ENCODE results near the gene SPTB.

SPTB gene

DNA sequence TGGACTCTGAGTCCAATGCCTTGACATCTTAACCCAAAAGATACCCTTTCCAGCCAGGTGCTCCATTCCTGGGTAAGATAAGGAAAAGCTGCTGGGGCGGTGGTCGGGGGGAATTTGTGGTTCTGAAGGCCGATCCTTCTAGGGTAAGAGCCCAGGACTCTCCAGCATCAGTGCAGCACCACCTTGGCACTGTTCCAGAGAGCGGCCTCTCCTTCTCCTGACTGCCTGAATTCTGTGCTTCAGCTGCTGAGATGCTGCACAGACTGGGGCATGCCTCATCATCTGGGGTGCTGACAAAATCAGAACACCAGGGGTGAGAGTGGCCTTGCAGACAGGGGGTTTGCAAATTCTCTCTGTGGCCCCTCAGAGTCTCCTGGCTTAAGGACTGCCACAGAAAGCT is 87.5 kb downstream of the SPTB start:
- FAIRE-seq = no peak
- no peak for TF ChIP-seq TAF1 (IDR thresholded peaks at IDR 0.05; ENCODE audit: low read depth, low read length)
- no peak for TF ChIP-seq PAX5 (IDR thresholded peaks at IDR 0.05; ENCODE audit: insufficient read depth, low read length, severe bottlenecking)
- no peak for TF ChIP-seq POU2F2 (IDR thresholded peaks at IDR 0.05; ENCODE audit: low read depth, low read length)
- TF ChIP-seq POLR2A (IDR thresholded peaks at IDR 0.05; ENCODE audit: low read depth, low read length) = no peak
- no peak for TF ChIP-seq POLR2AphosphoS5 (IDR thresholded peaks at IDR 0.05; ENCODE audit: low read depth, low read length)
- TF ChIP-seq SPI1 (IDR thresholded peaks at IDR 0.05; ENCODE audit: low read depth, low read length) = no peak
- DNase-seq (ENCODE audit: insufficient read length, low spot score) = no peak

DNA sequence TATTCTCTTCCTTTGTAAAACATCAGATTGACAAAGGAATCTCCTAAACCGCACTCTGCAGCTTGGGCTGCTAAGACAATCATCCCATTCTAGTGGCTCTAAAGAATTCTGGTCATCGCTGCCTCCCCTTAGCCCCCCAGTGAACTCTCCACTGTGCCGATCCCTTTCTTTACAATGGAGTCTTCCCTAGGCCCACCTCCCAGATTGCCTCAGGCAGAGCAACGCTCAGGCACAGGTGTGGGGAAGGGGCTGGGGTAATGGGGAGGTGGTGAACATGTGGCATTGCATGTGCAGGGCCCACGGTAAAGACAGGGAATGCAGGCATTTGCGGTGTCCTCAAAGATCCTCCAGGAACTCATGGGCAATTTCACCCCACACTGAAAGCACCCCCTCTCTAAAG is 89.2 kb downstream of the SPTB start:
- FAIRE-seq = no peak

DNA sequence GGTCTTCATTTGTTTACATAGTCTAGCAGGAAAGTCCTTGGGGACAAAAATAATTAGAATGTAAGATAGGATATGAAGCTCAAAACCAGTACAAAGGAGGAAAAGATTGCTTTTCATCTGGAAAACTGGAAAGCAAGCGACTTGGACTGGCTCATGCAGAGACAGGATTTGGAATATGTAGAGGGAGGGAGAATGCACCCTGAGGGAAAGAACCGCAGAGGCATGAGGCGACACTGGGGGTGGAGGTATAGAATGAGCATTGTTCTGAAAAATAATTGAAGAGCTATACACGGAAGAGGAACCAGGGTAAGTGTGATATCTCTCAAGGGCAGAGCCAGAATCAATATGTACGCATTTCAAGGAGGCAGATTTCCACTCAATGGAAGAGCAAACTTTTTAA is 90.0 kb downstream of the SPTB start:
- FAIRE-seq = no peak
- no peak for TF ChIP-seq SPI1 (IDR thresholded peaks at IDR 0.05; ENCODE audit: low read depth, low read length)
- TF ChIP-seq POLR2A (IDR thresholded peaks at IDR 0.05; ENCODE audit: low read depth, low read length) = no peak
- no peak for DNase-seq (ENCODE audit: insufficient read length, low spot score)

More for the DNA sequence above, 89.2 kb downstream of the SPTB start:
- DNase-seq (ENCODE audit: insufficient read length, low spot score) = no peak
- TF ChIP-seq SPI1 (IDR thresholded peaks at IDR 0.05; ENCODE audit: low read depth, low read length) = no peak
- no peak for TF ChIP-seq POLR2A (IDR thresholded peaks at IDR 0.05; ENCODE audit: low read depth, low read length)
- TF ChIP-seq TAF1 (IDR thresholded peaks at IDR 0.05; ENCODE audit: low read depth, low read length) = no peak
- no peak for TF ChIP-seq PAX5 (IDR thresholded peaks at IDR 0.05; ENCODE audit: insufficient read depth, low read length, severe bottlenecking)
- TF ChIP-seq POU2F2 (IDR thresholded peaks at IDR 0.05; ENCODE audit: low read depth, low read length) = no peak
- TF ChIP-seq POLR2AphosphoS5 (IDR thresholded peaks at IDR 0.05; ENCODE audit: low read depth, low read length) = no peak

DNA sequence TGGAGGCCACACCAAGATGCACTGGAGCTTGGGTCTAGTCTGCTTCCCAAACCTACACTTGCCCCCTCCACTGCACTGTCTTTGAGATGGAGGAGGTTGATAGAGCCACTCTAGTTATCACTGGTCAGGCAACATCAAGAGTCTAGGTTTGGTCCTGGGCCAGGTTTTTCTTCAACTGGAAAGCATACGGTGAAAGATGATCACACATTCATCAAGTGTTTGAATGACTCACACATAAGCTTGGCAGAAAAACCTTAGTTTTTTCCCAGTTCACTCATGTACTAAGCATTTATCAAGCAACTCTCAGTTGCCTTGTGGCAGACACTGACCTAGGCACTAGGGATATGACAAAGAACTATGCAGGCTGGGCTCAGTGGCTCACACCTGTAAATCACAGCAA is 91.0 kb downstream of the SPTB start:
- DNase-seq (ENCODE audit: insufficient read length, low spot score) (no peak), FAIRE-seq (no peak)
- no peak for TF ChIP-seq SPI1 (IDR thresholded peaks at IDR 0.05; ENCODE audit: low read depth, low read length)
- no peak for TF ChIP-seq POLR2AphosphoS5 (IDR thresholded peaks at IDR 0.05; ENCODE audit: low read depth, low read length)
- TF ChIP-seq TAF1 (IDR thresholded peaks at IDR 0.05; ENCODE audit: low read depth, low read length) = no peak
- TF ChIP-seq PAX5 (IDR thresholded peaks at IDR 0.05; ENCODE audit: insufficient read depth, low read length, severe bottlenecking) = no peak
- TF ChIP-seq POLR2A (IDR thresholded peaks at IDR 0.05; ENCODE audit: low read depth, low read length) = no peak
- TF ChIP-seq POU2F2 (IDR thresholded peaks at IDR 0.05; ENCODE audit: low read depth, low read length) = no peak

DNA sequence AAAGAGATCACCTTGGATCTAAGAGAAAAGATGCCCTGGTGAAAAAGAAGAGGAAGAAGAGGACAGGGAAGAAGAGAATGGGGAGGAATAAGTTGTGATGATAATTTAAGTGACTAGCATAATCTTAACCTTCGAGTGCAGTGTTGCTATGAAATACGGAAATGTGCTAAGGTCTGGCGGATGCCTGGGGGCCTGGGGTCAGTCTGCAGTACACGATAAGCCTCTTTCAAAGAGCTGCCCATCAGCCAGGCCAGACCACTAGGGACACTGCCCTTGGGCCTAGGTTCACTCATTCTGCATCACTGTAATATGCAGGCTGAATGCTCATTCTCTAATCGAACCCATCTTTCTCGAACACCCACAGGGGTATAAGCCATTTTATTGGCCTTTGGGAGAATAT is 92.1 kb downstream of the SPTB start:
- DNase-seq (ENCODE audit: insufficient read length, low spot score) (no peak), FAIRE-seq (no peak)
- TF ChIP-seq TAF1 (IDR thresholded peaks at IDR 0.05; ENCODE audit: low read depth, low read length) = no peak
- no peak for TF ChIP-seq POLR2A (IDR thresholded peaks at IDR 0.05; ENCODE audit: low read depth, low read length)
- TF ChIP-seq POU2F2 (IDR thresholded peaks at IDR 0.05; ENCODE audit: low read depth, low read length) = no peak
- no peak for TF ChIP-seq PAX5 (IDR thresholded peaks at IDR 0.05; ENCODE audit: insufficient read depth, low read length, severe bottlenecking)
- TF ChIP-seq SPI1 (IDR thresholded peaks at IDR 0.05; ENCODE audit: low read depth, low read length) = no peak
- no peak for TF ChIP-seq POLR2AphosphoS5 (IDR thresholded peaks at IDR 0.05; ENCODE audit: low read depth, low read length)

DNA sequence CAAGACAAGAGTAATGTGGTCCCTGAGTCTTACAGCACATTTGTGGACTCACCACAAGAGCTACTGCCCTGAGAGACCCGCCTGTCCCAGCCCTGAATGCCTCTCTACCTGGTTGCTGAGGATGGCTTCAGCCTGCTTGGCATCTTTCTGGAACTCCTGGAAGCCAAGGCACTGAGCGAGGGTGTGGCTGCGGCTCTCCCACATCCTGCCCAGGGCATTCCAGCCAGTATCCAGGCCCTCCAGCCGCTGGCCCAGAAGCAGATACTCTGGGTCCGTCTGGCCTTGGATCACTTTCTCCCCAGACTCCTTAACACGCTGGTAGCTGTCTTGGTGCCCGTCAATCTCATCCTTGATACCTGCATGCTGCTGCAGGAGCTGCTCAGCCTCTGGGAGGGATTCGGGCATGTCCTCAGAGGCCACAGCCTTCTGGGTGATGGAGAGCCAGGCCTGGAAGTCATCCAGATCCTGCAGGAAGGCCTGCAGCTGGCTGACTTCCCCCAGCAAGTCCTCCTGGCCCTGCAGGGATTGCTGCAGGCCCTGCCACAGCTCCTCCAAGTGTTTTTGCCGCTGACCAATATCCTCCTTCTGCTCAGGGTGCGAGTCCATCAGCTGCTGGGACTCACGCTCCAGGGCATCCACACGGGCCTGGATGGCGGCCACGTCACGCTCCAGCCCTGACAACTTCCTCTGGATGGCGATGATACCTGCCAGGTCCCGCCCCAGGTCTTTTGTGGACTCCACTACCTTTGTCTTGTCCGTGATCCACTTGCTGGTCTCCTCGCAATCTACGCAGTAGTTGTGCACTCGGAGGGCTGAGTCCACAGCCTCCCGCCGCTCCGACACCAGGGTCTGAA is 93.2 kb downstream of the SPTB start:
- FAIRE-seq = no peak
- TF ChIP-seq POU2F2 (IDR thresholded peaks at IDR 0.05; ENCODE audit: low read depth, low read length) (no peak), SPI1 (IDR thresholded peaks at IDR 0.05; ENCODE audit: low read depth, low read length) (no peak), PAX5 (IDR thresholded peaks at IDR 0.05; ENCODE audit: insufficient read depth, low read length, severe bottlenecking) (no peak), POLR2A (IDR thresholded peaks at IDR 0.05; ENCODE audit: low read depth, low read length) (no peak), TAF1 (IDR thresholded peaks at IDR 0.05; ENCODE audit: low read depth, low read length) (no peak), POLR2AphosphoS5 (IDR thresholded peaks at IDR 0.05; ENCODE audit: low read depth, low read length) (no peak)
- DNase-seq (ENCODE audit: insufficient read length, low spot score) = no peak

DNA sequence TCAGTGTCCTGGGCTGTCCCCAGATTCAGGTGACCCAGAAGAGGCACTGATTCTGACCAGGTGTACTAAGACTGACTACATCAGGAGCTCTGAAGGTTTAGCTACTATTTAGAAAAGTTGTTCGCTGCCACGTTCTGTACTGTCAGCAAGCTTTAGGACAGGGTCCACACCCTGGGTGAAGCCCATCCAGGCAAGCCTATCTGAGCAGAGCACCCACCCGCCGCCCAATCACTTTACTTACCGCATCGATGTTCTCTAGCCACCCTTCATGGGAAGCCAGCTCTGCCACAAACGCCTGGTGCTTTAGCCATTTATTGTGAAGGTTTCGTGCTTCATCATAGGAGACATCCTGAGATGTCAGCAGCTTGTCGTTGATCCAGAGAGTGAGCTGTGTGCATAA is 95.7 kb downstream of the SPTB start:
- DNase-seq (ENCODE audit: insufficient read length, low spot score) = no peak
- no peak for FAIRE-seq
- no peak for TF ChIP-seq POLR2A (IDR thresholded peaks at IDR 0.05; ENCODE audit: low read depth, low read length)
- TF ChIP-seq SPI1 (IDR thresholded peaks at IDR 0.05; ENCODE audit: low read depth, low read length) = no peak
- TF ChIP-seq POU2F2 (IDR thresholded peaks at IDR 0.05; ENCODE audit: low read depth, low read length) = no peak
- no peak for TF ChIP-seq TAF1 (IDR thresholded peaks at IDR 0.05; ENCODE audit: low read depth, low read length)
- TF ChIP-seq POLR2AphosphoS5 (IDR thresholded peaks at IDR 0.05; ENCODE audit: low read depth, low read length) = no peak
- TF ChIP-seq PAX5 (IDR thresholded peaks at IDR 0.05; ENCODE audit: insufficient read depth, low read length, severe bottlenecking) = no peak

DNA sequence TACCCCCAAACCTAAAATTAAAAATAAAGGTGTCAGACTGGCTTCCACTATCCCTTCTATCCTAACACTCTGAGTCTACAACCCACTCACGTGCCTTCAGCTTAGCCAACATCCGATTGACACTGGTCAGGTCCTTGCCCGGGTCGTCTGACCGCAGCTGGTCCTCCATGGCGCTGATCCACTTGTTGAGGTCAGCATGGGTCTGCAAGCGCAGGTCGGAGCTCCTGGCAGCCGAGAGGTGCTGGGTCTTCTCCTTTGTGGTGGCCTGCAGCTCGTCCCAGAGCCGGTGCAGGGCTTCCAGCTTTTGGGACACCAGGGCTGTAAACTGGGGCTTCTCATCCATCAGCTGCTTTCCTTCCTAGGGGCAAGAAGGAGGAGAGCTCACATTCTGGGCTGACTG is 97.5 kb downstream of the SPTB start:
- DNase-seq (ENCODE audit: insufficient read length, low spot score) = no peak
- no peak for FAIRE-seq
- TF ChIP-seq SPI1 (IDR thresholded peaks at IDR 0.05; ENCODE audit: low read depth, low read length) (no peak), TAF1 (IDR thresholded peaks at IDR 0.05; ENCODE audit: low read depth, low read length) (no peak), POLR2AphosphoS5 (IDR thresholded peaks at IDR 0.05; ENCODE audit: low read depth, low read length) (no peak), POU2F2 (IDR thresholded peaks at IDR 0.05; ENCODE audit: low read depth, low read length) (no peak), POLR2A (IDR thresholded peaks at IDR 0.05; ENCODE audit: low read depth, low read length) (no peak), PAX5 (IDR thresholded peaks at IDR 0.05; ENCODE audit: insufficient read depth, low read length, severe bottlenecking) (no peak)

DNA sequence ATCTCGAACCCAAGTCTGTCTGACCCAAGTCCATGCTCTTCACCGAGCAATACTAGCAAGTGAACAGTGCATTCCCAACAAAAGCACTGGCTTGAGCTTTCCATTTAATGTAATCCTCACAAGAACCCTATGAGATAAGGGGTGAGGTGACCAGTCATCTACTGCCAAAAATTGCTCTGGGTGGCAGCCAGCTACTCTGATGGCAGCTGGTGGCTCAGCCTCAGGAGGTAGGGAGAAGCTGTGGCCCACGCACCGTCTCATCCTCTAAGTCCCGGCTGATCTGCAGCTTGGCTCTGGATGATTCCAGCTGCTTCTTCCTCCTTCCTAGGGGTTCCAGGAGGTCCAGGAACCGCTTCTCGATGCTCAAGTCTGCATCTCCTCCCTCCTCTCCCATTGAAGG is 100.2 kb downstream of the SPTB start:
- no peak for TF ChIP-seq POLR2AphosphoS5 (IDR thresholded peaks at IDR 0.05; ENCODE audit: low read depth, low read length)
- no peak for TF ChIP-seq SPI1 (IDR thresholded peaks at IDR 0.05; ENCODE audit: low read depth, low read length)
- TF ChIP-seq POLR2A (IDR thresholded peaks at IDR 0.05; ENCODE audit: low read depth, low read length) = no peak
- no peak for TF ChIP-seq PAX5 (IDR thresholded peaks at IDR 0.05; ENCODE audit: insufficient read depth, low read length, severe bottlenecking)
- TF ChIP-seq POU2F2 (IDR thresholded peaks at IDR 0.05; ENCODE audit: low read depth, low read length) = no peak
- TF ChIP-seq TAF1 (IDR thresholded peaks at IDR 0.05; ENCODE audit: low read depth, low read length) = no peak

More for the DNA sequence above, 100.2 kb downstream of the SPTB start:
- DNase-seq (ENCODE audit: insufficient read length, low spot score) = no peak
- FAIRE-seq = no peak
